Stimulated activated CD4-positive, alpha-beta T cell treated with anti-CD3 and anti-CD28 coated beads, Interleukin-15, amount 100 ng/mL, for 24 hours (primary cell): Measurements from ENCODE around the gene PRXL2A.
A peak's percentile ranks its signal among the peaks of the same experiment; 100 is the strongest.
"Not testable (repeated sequence)": the region's sequence is repeated elsewhere in the genome, so short reads cannot be mapped to it uniquely, and the experiment has no call there.

Experiments used
- DNase-seq: peaks from one replicate; pipeline ENCODE4 v3.0.0-alpha.2; 2020

The PRXL2A gene

DNA sequence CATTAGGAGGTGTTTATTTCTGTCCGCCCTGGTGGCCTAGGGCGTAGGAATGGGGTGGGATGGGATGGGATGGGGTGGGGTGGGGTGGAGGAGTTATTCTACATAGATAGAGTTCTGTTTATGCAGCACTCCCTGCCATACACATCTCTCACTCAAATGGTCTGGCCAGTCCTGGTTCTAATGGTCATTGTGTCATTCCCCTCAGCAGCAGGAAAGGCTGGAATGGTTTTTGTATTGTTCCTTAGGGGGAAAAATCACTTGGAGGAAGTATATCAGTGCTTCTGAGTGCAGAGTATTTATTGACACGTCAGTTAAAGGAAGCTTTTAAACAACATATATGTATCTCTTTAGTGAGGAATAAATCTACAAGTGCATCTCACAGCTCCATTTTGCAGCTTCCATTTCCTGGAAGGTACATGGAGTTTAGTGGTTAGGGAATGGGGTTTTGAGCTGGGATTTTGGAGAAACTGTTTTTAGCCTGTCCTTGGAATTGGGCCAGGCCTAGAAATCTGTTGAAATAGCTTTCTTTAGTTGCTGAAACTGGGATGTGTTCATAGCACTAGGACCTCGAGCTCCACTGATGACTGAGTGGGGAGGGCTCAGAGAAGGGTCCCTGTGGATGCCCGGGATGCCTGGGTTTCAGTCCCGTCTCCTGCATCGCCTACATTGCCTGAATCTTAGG is 54.1 kb downstream of the PRXL2A start:
- no peak for DNase-seq

DNA sequence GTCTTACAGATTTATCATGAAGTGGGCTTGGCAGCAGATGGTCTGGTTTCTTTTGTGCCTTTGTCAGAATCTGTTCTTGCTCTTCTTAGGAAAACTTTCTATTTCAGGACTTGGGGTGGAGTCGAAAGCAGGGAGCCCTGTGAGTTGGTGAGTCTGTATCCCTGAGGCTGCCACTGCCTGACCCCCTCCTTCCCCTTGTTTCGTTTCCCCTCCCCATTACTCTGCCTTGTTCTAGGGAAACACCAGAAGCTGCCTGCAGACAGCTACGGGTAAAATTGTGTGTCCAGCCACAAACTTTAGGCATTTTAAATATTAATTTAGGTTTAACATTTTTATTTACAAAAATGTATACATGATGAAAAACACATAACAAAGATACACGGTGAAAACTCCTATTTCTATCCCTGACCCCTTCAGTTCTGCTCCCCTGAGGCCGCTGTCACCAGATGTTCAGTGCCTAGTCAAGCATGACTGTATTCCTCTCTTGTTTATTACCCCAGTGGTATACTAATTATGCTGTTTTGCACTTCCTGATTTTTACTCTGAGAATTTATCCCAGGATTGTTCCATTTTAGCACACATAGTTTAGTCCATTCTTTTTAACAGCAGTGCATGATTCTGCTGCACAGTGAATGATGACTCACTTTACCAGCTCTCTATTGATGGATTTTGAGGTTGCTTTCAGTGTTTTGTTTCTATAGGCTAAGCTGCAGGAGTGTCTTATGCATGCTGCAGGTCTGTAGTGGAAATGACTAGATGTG is 54.8 kb downstream of the PRXL2A start:
- no peak for DNase-seq

DNA sequence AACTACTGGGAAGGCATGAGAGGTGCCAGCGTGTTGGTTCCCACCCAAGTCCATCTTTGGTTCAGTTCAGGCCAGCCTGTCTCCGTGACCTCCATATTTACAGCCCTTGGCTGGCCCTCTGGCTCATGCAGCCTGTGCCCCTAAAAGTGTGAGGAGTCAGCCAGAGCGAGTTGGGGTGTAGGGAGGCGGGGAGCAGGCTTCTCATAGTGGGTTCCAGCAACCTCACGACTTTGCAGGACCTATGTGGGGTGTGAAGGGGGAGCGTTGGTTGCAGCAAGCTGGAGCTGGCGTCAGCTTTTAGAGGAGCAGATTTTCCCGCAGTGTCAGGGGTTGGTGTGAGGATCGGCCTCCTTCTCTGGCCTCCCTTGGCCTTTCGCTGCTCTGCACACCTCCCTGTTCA is 55.5 kb downstream of the PRXL2A start:
- DNase-seq = no peak

DNA sequence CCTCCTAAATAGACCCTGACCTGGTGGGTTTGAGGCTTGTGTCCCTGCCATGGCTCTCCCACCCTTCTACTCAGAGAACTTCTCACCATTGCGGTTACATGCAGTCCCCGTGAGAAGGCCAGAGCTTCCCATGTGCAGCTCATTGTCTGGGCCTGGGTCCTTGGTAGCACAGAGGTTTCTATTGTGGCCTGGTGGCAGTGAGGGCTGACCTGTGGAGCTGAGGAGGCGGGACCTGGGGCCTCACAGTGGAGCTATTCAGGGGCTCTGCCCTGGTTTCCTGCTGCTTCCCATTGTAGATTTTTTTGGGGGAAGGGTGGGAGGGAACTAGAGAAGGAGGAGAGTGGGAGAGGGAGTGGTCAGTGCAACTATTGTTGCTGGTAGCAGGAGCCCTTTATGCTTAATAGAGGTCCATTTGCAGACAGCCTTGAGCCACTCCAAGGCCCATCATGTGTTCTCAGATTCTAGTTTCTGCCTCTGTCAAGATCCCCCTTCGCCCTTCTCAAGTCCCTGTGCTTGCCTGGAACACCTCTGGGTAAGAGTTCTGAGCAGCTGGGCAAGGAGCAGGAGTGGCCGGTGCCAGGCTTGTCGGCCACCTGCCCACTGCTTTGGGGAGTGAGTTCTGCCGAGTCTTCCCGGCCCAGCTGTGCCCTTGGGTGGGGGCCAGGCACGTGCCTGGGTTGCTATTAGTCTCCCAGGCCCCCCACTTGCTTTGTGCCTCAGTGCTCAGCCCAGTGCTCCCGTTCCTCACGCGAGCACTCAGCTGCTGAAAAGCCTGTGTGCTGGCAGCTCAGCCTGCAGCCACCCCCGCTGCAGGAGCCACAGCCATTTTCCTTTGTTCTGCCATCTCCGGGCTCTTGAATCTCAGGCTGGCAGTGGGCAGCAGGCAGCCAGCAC is 56.5 kb downstream of the PRXL2A start:
- DNase-seq = no peak

DNA sequence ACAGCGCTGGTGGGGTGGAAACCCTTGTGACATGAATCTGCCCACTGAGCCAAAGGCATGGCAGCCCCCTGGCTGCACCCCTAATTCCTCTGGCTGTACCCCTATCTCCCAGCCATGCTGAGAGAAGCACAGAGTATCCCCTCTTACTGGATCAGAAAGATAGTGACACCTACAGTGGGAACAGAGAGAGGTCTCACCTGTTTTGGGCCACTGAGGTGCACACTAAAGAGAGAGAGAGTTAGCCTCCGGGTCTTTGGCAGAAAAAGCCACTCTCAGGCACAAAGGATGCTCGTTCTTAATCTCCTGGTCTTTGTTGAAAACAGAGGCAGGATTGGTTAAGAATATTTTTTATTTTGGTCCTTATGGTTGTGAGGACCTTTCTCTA is 57.1 kb downstream of the PRXL2A start:
- DNase-seq = no peak

DNA sequence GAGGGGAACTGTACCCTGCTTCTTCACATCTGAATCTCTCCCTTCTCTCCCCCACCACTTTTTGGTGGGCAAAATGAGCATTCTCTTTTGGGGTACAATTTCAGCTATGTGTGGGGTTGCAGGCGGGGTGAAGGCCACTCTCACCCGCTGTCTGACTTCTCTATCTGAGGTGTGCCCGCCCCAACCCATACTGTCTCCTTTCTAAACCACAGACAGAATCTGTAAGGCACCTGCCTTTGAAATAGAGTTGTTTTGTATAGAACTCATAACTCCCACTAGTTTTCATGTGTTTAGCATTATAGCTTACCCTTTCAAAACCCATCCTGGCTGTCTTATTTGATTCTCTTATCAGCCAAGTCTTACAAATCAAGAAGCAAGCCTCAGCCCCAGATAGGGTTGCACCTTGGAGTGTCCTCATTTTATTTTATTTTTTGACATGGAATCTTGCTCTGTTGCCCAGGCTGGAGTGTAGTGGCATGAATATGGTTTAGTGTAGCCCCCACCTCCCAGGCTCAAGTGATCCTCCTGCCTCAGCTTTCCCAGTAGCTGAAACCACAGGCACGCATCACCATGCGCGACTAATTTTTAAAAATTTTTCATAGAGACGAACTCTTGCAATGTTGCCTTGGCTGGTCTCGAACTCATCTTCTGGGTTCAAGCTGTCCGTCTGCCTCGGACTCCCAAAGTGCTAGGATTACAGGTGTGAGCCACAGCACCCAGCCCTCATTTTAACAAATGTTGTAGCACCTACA is 57.7 kb downstream of the PRXL2A start:
- no peak for DNase-seq

DNA sequence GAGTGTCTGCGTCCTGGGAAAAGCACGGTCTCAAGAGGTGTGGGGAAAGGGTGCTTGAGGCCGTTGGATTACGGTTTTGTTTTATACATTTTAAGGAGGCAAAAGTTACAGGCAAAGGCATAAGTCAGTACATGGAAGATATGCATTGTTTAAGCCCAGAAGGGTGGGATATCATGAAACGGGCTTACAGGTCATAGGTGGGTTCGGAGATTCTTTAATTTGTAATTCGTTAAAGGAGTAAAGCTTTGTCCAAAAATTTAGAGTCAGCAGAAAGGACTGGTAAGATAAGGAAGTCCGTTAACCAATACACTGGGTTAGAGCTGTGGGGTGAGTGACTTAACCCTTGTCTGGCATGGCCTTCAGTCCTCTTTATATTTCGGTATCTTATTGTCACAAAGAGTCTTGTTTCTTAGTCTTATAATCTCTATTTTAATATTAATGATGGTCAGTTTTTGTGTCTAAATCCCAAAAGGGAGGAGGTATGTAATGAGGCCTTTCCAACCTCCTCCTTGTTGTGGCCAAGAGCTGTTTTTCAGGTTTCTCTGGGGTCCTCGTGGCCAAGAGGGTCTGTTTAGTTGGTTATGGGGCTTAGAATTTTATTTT is 58.5 kb downstream of the PRXL2A start:
- DNase-seq = no peak

DNA sequence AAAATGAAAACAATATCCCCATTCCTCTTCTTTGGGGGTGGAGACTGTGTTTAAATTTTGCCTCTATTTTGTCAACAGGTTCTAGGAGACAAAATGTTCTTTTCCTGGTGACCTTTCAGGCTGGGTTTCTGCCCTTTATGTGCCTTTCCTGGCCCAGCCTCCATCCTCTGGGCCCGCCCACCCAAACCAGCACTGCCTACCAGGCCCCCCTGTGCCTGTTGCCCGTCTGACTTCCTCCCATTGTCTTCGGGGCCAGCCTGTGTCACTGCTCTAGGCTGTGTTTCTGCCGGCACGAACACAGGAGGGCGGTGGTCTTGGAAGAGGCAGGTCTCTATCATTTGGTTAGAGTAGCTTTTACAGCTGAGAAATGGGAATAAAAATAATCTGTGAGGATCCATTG is 59.7 kb downstream of the PRXL2A start:
- peak; percentile 72 for DNase-seq

DNA sequence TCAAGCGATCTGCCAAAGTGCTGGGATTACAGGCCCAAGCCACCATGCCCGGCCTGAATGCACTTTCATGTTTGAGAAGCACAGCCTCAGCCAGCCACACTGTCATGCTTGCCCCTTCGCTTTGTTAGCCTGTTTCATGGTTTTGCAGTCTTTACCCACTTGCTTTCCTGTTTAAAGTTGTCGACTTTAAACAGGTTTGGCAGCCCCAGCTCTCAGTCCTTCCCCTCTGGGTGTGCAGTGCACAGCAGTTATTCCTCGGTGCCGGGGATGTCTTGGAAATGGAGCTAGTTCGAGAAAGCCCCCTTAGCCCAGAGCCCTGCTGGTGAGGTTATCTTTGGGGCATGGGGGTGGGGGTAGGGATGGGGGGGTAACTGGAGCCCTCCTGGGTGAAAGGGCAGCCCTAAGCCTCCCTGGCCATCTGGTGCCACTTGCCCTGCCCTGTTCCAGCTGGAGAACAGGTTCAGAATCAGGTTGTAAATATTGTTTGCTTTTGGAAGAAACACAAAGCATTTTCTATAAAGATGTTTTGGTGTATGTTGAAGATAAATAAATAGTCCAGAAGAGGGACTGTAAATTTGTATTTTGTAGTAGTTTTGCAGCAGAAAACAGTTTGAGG is 60.6 kb downstream of the PRXL2A start:
- DNase-seq = no peak

DNA sequence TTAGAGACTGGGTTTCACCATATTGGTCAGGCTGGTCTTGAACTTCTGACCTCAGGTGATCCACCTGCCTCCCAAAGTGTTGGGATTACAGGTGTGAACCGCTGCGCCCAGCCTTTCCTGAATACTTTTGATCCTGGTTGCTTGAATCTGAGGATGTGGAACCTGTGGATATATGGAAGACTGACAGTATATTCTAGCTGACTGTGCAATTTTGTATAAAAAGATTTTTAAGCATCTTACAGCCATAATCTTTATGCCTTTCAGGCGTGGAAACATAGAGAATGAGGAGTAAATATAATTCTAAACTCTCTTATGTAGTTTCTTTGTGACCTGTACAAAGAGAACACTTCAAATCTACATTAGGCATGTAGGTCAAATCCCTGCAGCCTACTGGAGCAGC is 61.9 kb downstream of the PRXL2A start:
- no peak for DNase-seq

DNA sequence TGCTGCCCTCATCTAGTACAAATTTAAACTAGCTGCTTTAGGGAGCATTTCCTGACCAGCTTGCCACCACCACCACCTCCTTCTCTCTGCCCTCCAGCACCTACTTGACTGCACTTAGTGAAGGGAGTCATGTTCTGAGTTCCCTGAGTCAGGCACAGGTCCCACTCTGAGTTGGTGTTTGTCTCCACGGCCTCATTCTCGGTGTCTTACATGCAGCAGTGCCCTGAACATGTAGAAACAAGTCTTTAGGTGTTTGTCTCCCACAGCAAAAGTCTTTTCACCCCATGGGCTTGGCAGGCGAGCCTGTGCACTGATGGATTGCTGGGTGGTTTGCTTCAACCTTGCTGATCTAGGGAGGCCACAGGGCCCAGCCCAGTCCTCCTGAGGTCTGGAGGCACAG is 62.6 kb downstream of the PRXL2A start:
- DNase-seq = peak; percentile 50

DNA sequence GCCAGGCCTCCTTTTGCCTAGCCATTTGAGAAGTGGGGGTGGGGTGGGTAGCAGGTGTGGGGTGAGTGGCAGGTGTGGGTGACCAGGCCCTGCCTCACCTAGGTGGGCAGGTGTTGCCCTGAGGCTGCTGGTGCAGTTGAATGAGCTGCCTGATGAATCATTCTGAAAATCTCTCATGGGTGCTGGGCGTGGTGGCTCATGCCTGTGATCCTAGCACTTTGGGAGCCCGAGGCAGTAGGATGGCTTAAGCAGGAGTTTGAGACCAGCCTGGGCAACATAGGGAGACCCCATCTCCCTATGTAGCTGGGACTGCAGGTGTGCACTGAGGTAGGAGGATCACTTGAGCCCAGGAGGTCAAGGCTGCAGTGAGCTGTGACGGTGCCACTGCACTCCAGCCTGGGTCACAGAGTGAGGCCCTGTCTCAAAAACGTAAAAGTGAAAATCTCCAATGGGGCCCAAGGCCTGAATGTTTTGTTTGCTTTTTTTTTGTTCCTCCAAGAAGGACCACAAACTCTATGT is 63.4 kb downstream of the PRXL2A start:
- peak; percentile 73 for DNase-seq

DNA sequence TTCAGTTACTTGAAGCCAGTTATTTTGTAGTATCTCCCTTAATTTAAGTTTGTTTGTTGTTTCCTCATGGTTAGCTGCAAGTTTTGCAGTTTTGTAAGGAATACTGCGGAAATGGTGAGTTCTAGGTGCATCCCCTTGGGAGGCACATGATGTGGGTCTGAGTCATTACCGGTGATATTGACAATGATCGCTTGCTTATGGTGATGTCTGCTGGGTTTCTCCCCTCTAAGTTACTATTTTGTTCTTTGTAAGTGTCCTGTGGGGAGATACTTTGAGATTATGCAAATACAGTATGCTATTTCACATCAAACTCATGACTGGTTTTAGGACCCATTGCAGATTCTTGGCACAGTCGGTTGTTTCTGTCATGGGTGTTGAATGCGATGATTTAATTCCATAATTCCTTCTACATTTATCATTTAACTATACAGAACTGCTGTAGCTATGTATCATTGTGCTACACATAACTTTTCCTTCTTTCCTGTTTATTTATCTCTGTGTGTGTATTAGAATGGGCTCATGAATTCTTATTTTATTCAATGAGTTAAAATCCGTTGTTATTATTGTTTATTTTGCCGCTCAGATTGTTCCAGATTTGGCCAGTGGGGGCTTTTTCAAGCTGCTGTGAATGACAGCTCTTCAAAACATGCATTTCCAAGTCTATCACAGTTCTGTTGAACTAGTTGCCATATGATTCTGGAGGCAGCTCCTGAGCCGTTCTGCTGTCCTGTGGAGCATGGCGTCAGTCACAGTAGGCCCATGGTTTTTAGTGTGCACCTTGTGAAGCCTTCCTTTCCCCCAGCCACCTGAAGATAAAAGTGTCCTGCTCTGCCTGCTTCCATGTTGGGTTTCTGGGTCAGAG is 64.1 kb downstream of the PRXL2A start:
- peak; percentile 57 for DNase-seq

DNA sequence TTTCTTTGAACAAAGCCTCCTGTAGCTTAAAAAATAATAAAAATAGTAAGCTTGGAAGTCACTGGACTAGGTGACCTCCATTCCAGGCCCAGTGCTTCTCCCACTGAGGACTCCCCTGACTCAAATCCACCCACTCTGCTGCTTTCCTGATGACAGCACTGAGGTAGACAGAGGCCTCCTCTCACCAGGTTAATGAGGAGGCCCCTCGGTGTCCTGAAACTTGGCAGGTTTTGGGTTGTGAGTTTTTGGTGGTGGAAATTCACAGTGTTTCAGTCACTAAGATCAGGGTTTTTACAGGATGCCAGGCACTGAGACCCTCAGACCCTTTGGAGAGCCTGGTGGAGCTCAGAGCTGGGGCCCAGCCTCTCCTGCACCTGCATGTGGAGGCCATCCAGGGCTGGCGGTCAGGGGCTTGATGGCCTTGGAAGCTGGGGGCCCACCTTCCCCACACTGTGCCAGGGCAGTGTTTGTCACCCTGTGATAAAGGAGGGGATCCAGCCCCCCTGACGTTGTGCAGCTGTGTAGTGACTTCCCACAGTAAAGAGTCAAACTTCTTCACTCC is 64.8 kb downstream of the PRXL2A start:
- DNase-seq = peak; percentile 45

DNA sequence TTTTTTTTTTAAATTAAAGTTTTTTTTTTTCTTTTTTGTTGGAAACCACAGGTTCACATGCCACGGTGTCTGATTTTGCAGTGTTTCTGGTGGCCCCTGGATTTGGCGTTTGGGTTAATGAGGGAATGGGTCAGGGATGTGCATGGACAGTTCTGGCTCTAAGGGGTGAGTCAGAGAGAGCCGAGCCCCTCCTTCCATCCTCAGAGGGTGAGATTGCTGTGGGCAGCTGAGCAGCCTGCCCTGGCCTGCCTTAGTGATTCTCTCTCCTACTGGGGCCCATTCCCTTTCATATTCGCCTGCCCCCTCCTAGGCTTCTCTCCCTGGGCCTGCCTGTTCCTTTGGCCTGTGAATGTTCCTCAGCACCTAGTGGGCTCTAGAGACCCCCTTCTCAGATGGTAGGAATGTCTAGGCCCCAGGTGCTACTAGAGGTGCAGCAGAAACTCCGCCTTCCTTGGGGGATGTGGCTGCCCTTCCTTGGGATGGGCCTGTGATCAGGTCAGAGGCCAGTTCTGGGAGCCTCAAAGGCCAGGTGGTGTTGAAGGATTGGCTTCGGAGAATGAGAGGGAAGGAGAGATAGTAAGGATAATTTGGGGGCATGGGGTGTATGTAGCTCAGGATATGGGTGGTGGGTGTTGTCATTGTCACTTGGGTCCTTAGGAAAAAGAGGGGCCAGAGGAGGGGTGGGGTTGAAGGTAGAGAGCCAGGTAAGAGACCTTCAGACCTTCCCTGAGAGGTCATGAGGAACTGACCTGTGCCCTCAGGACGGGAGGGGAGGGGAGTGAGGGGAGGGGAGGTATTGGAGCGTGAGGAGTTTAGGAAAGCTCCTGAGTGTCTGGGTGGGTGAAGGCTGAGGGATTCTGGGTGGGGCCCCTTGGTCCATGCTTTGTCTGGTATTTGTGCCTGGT is 65.6 kb downstream of the PRXL2A start:
- peak; percentile 19 for DNase-seq

DNA sequence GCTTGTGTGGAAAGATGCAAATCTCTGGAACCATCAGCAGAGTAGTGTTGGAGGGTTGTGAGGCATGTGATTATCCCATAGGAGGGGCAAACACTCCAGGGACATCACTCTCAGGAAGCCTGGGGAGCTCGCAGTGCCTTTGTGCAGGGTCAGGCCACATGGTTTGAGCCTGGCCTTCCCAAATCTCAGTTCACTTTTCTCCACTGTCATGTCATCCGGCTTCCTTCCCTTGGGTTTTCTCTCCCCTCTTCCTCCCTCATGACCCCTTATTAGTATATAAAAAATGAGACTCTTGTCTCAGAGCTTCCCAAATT is 66.2 kb downstream of the PRXL2A start:
- DNase-seq = no peak

DNA sequence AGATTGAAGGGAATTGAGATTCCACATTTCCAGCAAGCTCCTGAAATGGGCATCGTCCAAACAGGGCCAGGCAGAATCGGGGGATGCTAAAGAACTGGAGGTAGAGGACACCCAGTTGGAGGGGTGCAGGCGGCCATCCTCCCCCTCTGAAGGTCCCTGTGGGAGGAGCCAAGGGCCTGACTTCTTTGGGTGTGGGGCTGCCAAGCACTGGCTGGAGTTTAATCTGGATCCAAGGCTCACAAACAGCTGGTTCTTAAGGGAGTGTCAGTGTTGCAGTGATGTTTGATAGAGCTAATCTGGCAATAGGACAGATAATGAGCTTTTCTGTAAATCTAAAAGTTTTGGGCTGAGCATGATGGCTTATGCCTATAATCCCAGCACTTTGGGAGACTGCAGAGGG is 66.6 kb downstream of the PRXL2A start:
- DNase-seq = no peak

DNA sequence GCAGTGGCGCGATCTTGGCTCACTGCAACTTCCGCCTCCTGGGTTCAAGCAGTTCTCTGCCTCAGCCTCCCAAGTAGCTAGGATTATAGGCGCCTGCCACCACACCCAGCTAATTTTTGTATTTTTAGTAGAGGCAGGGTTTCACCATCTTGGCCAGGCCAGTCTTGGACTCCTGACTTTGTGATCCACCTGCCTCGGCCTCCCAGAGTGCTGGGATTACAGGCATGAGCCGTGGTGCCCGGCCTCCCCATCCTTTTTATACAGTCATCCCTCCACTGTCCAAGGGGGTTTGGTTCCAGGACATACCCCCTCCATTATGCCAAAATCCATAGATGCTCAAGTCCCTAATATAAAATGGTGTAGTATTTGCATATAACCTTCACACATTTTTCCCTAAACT is 67.3 kb downstream of the PRXL2A start:
- DNase-seq = not testable (repeated sequence)

DNA sequence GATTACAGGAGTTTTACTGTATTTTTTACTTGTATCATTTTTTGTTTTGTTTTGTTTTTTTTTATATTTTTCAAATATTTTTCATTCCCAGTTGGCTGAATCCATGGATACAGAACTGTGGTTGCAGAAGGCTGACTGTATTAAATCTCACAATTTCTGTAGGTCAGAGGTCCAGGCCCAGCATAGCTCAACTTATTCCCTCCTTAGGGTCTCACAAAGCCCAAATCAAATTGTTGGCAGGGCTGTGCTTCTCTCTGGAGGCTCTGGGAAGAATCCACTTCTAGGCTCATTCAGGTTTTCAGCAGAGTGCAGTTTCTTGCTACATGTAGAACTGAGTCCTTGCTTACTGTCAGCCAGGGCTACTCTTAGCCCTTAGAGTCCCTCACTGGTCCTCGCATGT is 68.3 kb downstream of the PRXL2A start:
- DNase-seq = no peak

DNA sequence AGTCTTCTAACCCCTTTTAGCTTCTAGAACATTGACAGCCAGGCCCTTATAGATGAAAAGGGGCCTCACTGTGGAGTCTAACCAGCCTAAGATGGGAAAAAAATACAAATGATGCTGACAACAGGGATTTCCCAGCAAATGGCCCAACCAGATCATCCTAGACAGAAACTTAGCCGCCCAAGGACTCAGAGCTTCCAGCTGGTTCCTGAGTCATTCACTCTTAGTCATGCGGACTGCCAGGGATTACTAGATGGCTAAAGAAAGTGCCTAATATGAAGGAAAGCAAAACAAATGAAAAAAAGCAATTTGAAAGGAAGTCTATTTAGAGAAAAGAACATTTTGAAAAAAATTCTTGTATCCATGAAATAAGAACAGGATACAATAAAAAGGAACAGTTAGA is 69.5 kb downstream of the PRXL2A start:
- no peak for DNase-seq
